GM19328 (cell line): Measurements from ENCODE around the gene RAB7B.

ENCODE experiments used
- ATAC-seq: cut with Tn5 transposase; IDR thresholded peaks from one replicate; pipeline ENCODE4 v1.9.1; 2021; ENCODE audit warnings: mild to moderate bottlenecking, moderate library complexity; ENCODE audit not compliant: unreplicated experiment

Gene RAB7B

GRCh38 chr1:205950826-205951549 lies 52.2 kb downstream of the RAB7B start:
- ATAC-seq: no peak

- ATAC-seq: no peak
Measured at GRCh38 chr1:205950280-205950679, 52.9 kb downstream of the RAB7B start.

GRCh38 chr1:205949753-205950152 lies 53.4 kb downstream of the RAB7B start:
- no peak for ATAC-seq

- ATAC-seq: no peak
Measured at GRCh38 chr1:205948886-205949285, 54.3 kb downstream of the RAB7B start.

- ATAC-seq: no peak
Measured at GRCh38 chr1:205948039-205948438, 55.2 kb downstream of the RAB7B start.

GRCh38 chr1:205947024-205947423 lies 56.2 kb downstream of the RAB7B start:
- ATAC-seq: no peak

GRCh38 chr1:205945069-205945468 lies 58.1 kb downstream of the RAB7B start:
- ATAC-seq: no peak

GRCh38 chr1:205944525-205944924 lies 58.7 kb downstream of the RAB7B start:
- no peak for ATAC-seq

- ATAC-seq: no peak
Measured at GRCh38 chr1:205943245-205943644, 60.0 kb downstream of the RAB7B start, which contains the start of gene SLC26A9. Gene SLC26A9, minus strand, starts transcription at chr1:205943456. Its CDS starts 7,636 bp downstream, at chr1:205935820.

GRCh38 chr1:205942631-205943159 lies 60.5 kb downstream of the RAB7B start:
- no peak for ATAC-seq

- no peak for ATAC-seq
Measured at GRCh38 chr1:205940710-205941109, 62.5 kb downstream of the RAB7B start.

- no peak for ATAC-seq
Measured at GRCh38 chr1:205939690-205940330, 63.4 kb downstream of the RAB7B start.

- ATAC-seq: no peak
Measured at GRCh38 chr1:205938682-205939081, 64.5 kb downstream of the RAB7B start.

- ATAC-seq: no peak
Measured at GRCh38 chr1:205936846-205937586, 66.2 kb downstream of the RAB7B start.

- ATAC-seq: no peak
Measured at GRCh38 chr1:205936311-205936710, 66.9 kb downstream of the RAB7B start.

GRCh38 chr1:205935869-205936268 lies 67.3 kb downstream of the RAB7B start:
- no peak for ATAC-seq

GRCh38 chr1:205934788-205935187 lies 68.4 kb downstream of the RAB7B start:
- no peak for ATAC-seq

- ATAC-seq: no peak
Measured at GRCh38 chr1:205933671-205934618, 69.2 kb downstream of the RAB7B start.

- no peak for ATAC-seq
Measured at GRCh38 chr1:205932776-205933175, 70.4 kb downstream of the RAB7B start.

GRCh38 chr1:205930799-205931281 lies 72.4 kb downstream of the RAB7B start:
- ATAC-seq: no peak
